ENCODE results near the gene OR2T1.
"Not testable (repeated sequence)": the region's sequence is repeated elsewhere in the genome, so short reads cannot be mapped to it uniquely, and the experiment has no call there.

The OR2T1 gene

GRCh38 chr1:248402748-248403147, at the start of gene OR2T1:
OR2T1 (plus strand) TSS chr1:248403048; CDS start chr1:248406148, 3,100 bp downstream.
- no peak for DNase-seq

- no peak for DNase-seq
Observed at GRCh38 chr1:248359415-248359814, 43.4 kb upstream of the OR2T1 start.

GRCh38 chr1:248361121-248361715, 41.6 kb upstream of the OR2T1 start, which contains the start of gene OR2T4:
OR2T4 (plus strand) TSS chr1:248361665; CDS start chr1:248361665, 0 bp downstream.
- no peak for DNase-seq

GRCh38 chr1:248366609-248367008, 36.2 kb upstream of the OR2T1 start:
- no peak for DNase-seq

GRCh38 chr1:248372394-248372793, 30.5 kb upstream of the OR2T1 start:
- no peak for DNase-seq

GRCh38 chr1:248373761-248374160, 29.1 kb upstream of the OR2T1 start:
- no peak for DNase-seq

GRCh38 chr1:248375446-248375845, 27.4 kb upstream of the OR2T1 start, which contains the start of gene OR2T6:
OR2T6 (plus strand) TSS chr1:248375746; CDS start chr1:248387609, 11,863 bp downstream.
- DNase-seq: no peak

GRCh38 chr1:248376916-248377315, 25.9 kb upstream of the OR2T1 start:
- DNase-seq: no peak

GRCh38 chr1:248380854-248381253, 22.0 kb upstream of the OR2T1 start:
- no peak for DNase-seq

- no peak for DNase-seq
Observed at GRCh38 chr1:248388426-248388825, 14.4 kb upstream of the OR2T1 start.

GRCh38 chr1:248393050-248393449, 9.8 kb upstream of the OR2T1 start:
- no peak for DNase-seq

- DNase-seq: no peak
Observed at GRCh38 chr1:248404024-248404423, 1.2 kb downstream of the OR2T1 start.

GRCh38 chr1:248406721-248407692, 4.2 kb downstream of the OR2T1 start:
- DNase-seq: no peak

GRCh38 chr1:248416226-248416625, 13.4 kb downstream of the OR2T1 start:
- no peak for DNase-seq

GRCh38 chr1:248417854-248418253, 15.0 kb downstream of the OR2T1 start:
- no peak for DNase-seq

- no peak for DNase-seq
Observed at GRCh38 chr1:248421384-248421783, 18.5 kb downstream of the OR2T1 start.

- DNase-seq: not testable (repeated sequence)
Observed at GRCh38 chr1:248427526-248428191, 24.8 kb downstream of the OR2T1 start.

- not testable (repeated sequence) for DNase-seq
Observed at GRCh38 chr1:248428192-248428533, 25.3 kb downstream of the OR2T1 start.

- not testable (repeated sequence) for DNase-seq
Observed at GRCh38 chr1:248431683-248432082, 28.8 kb downstream of the OR2T1 start.

GRCh38 chr1:248432201-248432600, 29.4 kb downstream of the OR2T1 start:
- not testable (repeated sequence) for DNase-seq

GRCh38 chr1:248433811-248434415, 31.1 kb downstream of the OR2T1 start:
- not testable (repeated sequence) for DNase-seq

- DNase-seq: not testable (repeated sequence)
Observed at GRCh38 chr1:248434913-248435312, 32.1 kb downstream of the OR2T1 start.

- DNase-seq: not testable (repeated sequence)
Observed at GRCh38 chr1:248436303-248436702, 33.5 kb downstream of the OR2T1 start.

Data from amniotic stem cell (primary cell).